WTC11 (cell line): ENCODE data around the gene PRKN.

Source experiments
- CTCF ChIP-seq: fragments of 200-600 bp; IDR thresholded peaks from 2 replicates; pipeline ENCODE4 v1.8.0; 2022; ENCODE audit warnings: antibody characterized with exemption
- GABPB1 ChIP-seq: sonication (generic); formaldehyde crosslinking; IDR thresholded peaks from 2 replicates; pipeline ENCODE4 v1.8.1; 2023; ENCODE audit warnings: mild to moderate bottlenecking, missing genetic modification reagents
- SP1 ChIP-seq: sonication (generic); formaldehyde crosslinking; conservative IDR thresholded peaks from 2 replicates; pipeline ENCODE4 v1.8.1; 2022; ENCODE audit warnings: missing genetic modification reagents
- TF ChIP-seq, protein P1 (sequence below): sonication (generic); formaldehyde crosslinking; IDR thresholded peaks from 2 replicates; pipeline ENCODE4 v1.8.1; 2023; ENCODE audit warnings: mild to moderate bottlenecking, missing genetic modification reagents, moderate library complexity

DNA sequence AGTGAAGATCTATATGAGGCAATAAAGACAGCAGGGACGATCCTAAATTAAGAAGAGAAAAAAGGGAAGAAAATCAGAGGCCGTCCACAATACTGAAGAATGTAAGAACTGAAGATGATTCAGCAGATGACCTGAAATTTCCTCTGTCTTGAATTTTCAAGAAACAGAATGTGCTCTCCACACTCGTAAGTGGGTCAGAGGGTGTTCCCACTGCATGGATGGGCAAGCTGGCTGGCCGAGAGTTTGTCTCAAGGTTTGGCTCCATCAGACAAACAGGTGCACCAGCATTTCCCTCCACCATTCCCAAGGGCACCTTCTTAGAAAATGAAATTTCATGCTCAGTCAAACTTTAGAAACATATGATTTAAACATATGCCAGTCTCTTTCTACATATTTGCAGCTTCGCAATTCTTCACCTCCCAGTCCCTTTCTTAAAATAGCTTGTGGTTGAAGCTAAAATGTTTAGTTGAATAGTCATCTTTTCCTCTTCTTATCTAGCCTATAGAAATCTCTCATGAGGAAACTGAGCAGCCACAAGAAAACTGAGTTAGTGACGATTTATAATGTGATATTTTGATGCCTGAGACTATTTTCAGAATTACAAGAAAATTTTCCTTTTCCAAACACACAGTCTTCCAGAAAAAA, 576.4 kb downstream of the PRKN start:
- TF ChIP-seq GABPB1 (CRISPR knock-in tag) (no peak), SP1 (CRISPR knock-in tag) (no peak), CTCF (no peak)
- TF ChIP-seq, protein P1, sequence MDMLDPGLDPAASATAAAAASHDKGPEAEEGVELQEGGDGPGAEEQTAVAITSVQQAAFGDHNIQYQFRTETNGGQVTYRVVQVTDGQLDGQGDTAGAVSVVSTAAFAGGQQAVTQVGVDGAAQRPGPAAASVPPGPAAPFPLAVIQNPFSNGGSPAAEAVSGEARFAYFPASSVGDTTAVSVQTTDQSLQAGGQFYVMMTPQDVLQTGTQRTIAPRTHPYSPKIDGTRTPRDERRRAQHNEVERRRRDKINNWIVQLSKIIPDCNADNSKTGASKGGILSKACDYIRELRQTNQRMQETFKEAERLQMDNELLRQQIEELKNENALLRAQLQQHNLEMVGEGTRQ (CRISPR knock-in tag): no peak
